SK-N-SH (cell line): Measurements from ENCODE around the gene MTURN. TPM values are rescaled to one million over a fixed set of nuclear protein-coding genes. Genes with fewer than 3 reads are reported as not detected.

ENCODE experiments used
- CTCF ChIA-PET: fragments of 300-600, 350-600 bp; formaldehyde crosslinking; extraction: SDS; loops from one replicate; lab custom pipeline; 2021; lab: Yijun Ruan, JAX
- POLR2A ChIA-PET: fragments of 350-600 bp; sonication (Branson Sonifier 250); formaldehyde crosslinking; extraction: SDS; loops from one replicate; lab custom pipeline; 2020; ENCODE audit warnings: antibody characterized with exemption, inconsistent platforms; lab: Yijun Ruan, JAX
- DNase-seq: peaks from one replicate; pipeline ENCODE4 v3.0.0; 2012
- H2AFZ ChIP-seq: fragments of 200-600 bp; sonication (generic); 2 replicates; pipeline ENCODE4 v1.8.1; 2016; ENCODE audit warnings: antibody characterized with exemption, mild to moderate bottlenecking, low read depth
- H3F3A ChIP-seq: fragments of 200-600 bp; sonication (generic); replicated peaks from 2 replicates; pipeline ENCODE3; 2016; ENCODE audit warnings: antibody characterized with exemption, mild to moderate bottlenecking; ENCODE audit not compliant: insufficient read depth
- H3K27ac ChIP-seq, 2 experiments: fragments of 200-500 bp in 1 of 2; fragments of 200-600 bp in 1 of 2; sonication (Bioruptor generic) in 1 of 2; sonication (generic), shearing (Covaris generic) in 1 of 2; 2 replicates each; pipeline versions ENCODE4 v1.5.1 to v1.6.1; 2014 to 2016; ENCODE audit warnings: low read depth in 2 of 2, inconsistent platforms in 1 of 2, low read length in 1 of 2, mild to moderate bottlenecking in 1 of 2, mixed read lengths in 1 of 2
- H3K27me3 ChIP-seq: fragments of 200-600 bp; sonication (generic), shearing (Covaris generic); 2 replicates; pipeline ENCODE4 v1.6.1; 2016; ENCODE audit warnings: mixed run types; ENCODE audit not compliant: insufficient read depth
- H3K36me3 ChIP-seq, 2 experiments: fragments of 200-500 bp in 1 of 2; fragments of 200-600 bp in 1 of 2; sonication (Bioruptor generic) in 1 of 2; sonication (generic) in 1 of 2; replicated peaks in 1 of 2; 2 replicates each; pipeline versions ENCODE3 to v1.5.1; 2014 to 2016; ENCODE audit warnings: low read length in 1 of 2, mild to moderate bottlenecking in 1 of 2; ENCODE audit not compliant: insufficient read depth in 2 of 2, control insufficient read depth in 1 of 2
- H3K4me1 ChIP-seq, 2 experiments: fragments of 200-500 bp in 1 of 2; fragments of 200-600 bp in 1 of 2; sonication (Bioruptor generic) in 1 of 2; sonication (generic), shearing (Covaris generic) in 1 of 2; 2 replicates each; pipeline versions ENCODE4 v1.5.1 to v1.6.1; 2014 to 2016; ENCODE audit warnings: low read depth in 1 of 2, low read length in 1 of 2, mixed run types in 1 of 2; ENCODE audit not compliant: insufficient read depth in 2 of 2, control insufficient read depth in 1 of 2
- H3K4me2 ChIP-seq: fragments of 200-600 bp; sonication (generic), shearing (Covaris generic); 2 replicates; pipeline ENCODE4 v1.6.1; 2017; ENCODE audit warnings: mixed run types
- H3K4me3 ChIP-seq, 2 experiments: fragments of 200-500 bp in 1 of 2; fragments of 200-600 bp in 1 of 2; sonication (Bioruptor generic) in 1 of 2; sonication (generic), shearing (Covaris generic) in 1 of 2; 2 replicates each; pipeline versions ENCODE4 v1.5.1 to v1.8.1; 2014 to 2016; ENCODE audit warnings: low read depth in 2 of 2, inconsistent platforms in 1 of 2, low read length in 1 of 2, mild to moderate bottlenecking in 1 of 2, mixed read lengths in 1 of 2, moderate library complexity in 1 of 2
- H3K79me2 ChIP-seq: fragments of 200-600 bp; sonication (generic); 2 replicates; pipeline ENCODE4 v1.8.1; 2017; ENCODE audit warnings: mild to moderate bottlenecking; ENCODE audit not compliant: insufficient read depth
- H3K9ac ChIP-seq: fragments of 200-600 bp; sonication (generic); 2 replicates; pipeline ENCODE4 v1.6.1; 2017; ENCODE audit warnings: mixed run types
- H3K9me2 ChIP-seq: fragments of 200-600 bp; sonication (generic); 2 replicates; pipeline ENCODE4 v1.6.1; 2017; ENCODE audit warnings: mixed run types
- H3K9me3 ChIP-seq: fragments of 200-600 bp; sonication (generic); 2 replicates; pipeline ENCODE4 v1.6.1; 2017; ENCODE audit warnings: mixed run types, mild to moderate bottlenecking, moderate library complexity
- H4K20me1 ChIP-seq: fragments of 200-600 bp; sonication (generic); 2 replicates; pipeline ENCODE4 v1.6.1; 2017; ENCODE audit warnings: mild to moderate bottlenecking, mixed run types; ENCODE audit not compliant: insufficient read depth
- CHD2 ChIP-seq: fragments of 150-350 bp; IDR thresholded peaks from 2 replicates; pipeline ENCODE4 v1.6.1; 2018; ENCODE audit warnings: low read length; ENCODE audit not compliant: partially characterized antibody
- CTCF ChIP-seq: fragments of 200-600 bp; sonication (generic); IDR thresholded peaks from 2 replicates; pipeline ENCODE4 v1.6.1; 2017; ENCODE audit warnings: antibody characterized with exemption, mild to moderate bottlenecking, moderate library complexity
- ELF1 ChIP-seq: IDR thresholded peaks from 2 replicates; pipeline ENCODE4 v1.4.0; 2012
- EP300 ChIP-seq, 2 experiments: IDR thresholded peaks; 2 replicates each; pipeline versions ENCODE4 v1.4.0 to v1.6.1; 2012; ENCODE audit warnings: borderline replicate concordance in 1 of 2, low read depth in 1 of 2, low read length in 1 of 2
- FOSL2 ChIP-seq: IDR thresholded peaks from 2 replicates; pipeline ENCODE4 v1.4.0; 2012; ENCODE audit warnings: low read depth, mild to moderate bottlenecking, moderate library complexity, borderline replicate concordance
- FOXJ3 ChIP-seq: sonication (generic); formaldehyde crosslinking; IDR thresholded peaks from 2 replicates; pipeline ENCODE4 v1.5.1; 2020; ENCODE audit warnings: mild to moderate bottlenecking, missing genetic modification reagents
- FOXM1 ChIP-seq: IDR thresholded peaks from 2 replicates; pipeline ENCODE4 v1.4.0; 2012; ENCODE audit warnings: low read depth, mild to moderate bottlenecking
- GABPA ChIP-seq: IDR thresholded peaks from 2 replicates; pipeline ENCODE4 v1.4.0; 2012; ENCODE audit warnings: low read depth, mild to moderate bottlenecking
- GATA2 ChIP-seq: sonication (generic); formaldehyde crosslinking; IDR thresholded peaks from 2 replicates; pipeline ENCODE4 v1.5.0; 2020; ENCODE audit warnings: mild to moderate bottlenecking, missing genetic modification reagents
- JUND ChIP-seq: IDR thresholded peaks from 2 replicates; pipeline ENCODE4 v1.4.0; 2012
- MEF2A ChIP-seq: IDR thresholded peaks from 2 replicates; pipeline ENCODE4 v1.4.0; 2012; ENCODE audit warnings: low read depth, borderline replicate concordance
- NFIC ChIP-seq: IDR thresholded peaks from 2 replicates; pipeline ENCODE4 v1.4.0; 2012; ENCODE audit warnings: borderline replicate concordance
- RAD21 ChIP-seq: IDR thresholded peaks from 2 replicates; pipeline ENCODE4 v1.6.1; 2012; ENCODE audit warnings: mild to moderate bottlenecking, low read length
- RFX5 ChIP-seq: IDR thresholded peaks from 2 replicates; pipeline ENCODE4 v1.6.1; 2012; ENCODE audit warnings: mild to moderate bottlenecking, improper control_type of control experiment, low read length
- RXRA ChIP-seq: IDR thresholded peaks from 2 replicates; pipeline ENCODE4 v1.4.0; 2012; ENCODE audit warnings: low read depth, mild to moderate bottlenecking, borderline replicate concordance
- SIN3A ChIP-seq: IDR thresholded peaks from 2 replicates; pipeline ENCODE4 v1.6.1; 2012; ENCODE audit warnings: low read depth, mild to moderate bottlenecking, low read length, moderate library complexity, borderline replicate concordance
- TAF1 ChIP-seq: IDR thresholded peaks from 2 replicates; pipeline ENCODE4 v1.6.1; 2012; ENCODE audit warnings: low read depth, mild to moderate bottlenecking, low read length, moderate library complexity, borderline replicate concordance
- TCF12 ChIP-seq: IDR thresholded peaks from 2 replicates; pipeline ENCODE4 v1.4.0; 2012
- YY1 ChIP-seq: IDR thresholded peaks from 2 replicates; pipeline ENCODE4 v1.4.0; 2012; ENCODE audit warnings: low read depth, mild to moderate bottlenecking
- WGBS: methylation state at CpG from one replicate; pipeline ENCODE4 v1.1.6; 2017; ENCODE audit warnings: low lambda C conversion rate; 5-methylcytosine and 5-hydroxymethylcytosine counted together
- polyA plus RNA-seq, 3 experiments: library from polyadenylated mRNA; depleted of rRNA; stranded (reverse); fragments of >200 nt; gene quantifications; 2 replicates each; pipeline ENCODE4 v1.2.3, GENCODE V29; 2012
- TF ChIP-seq, protein P1 (sequence below): IDR thresholded peaks from 2 replicates; pipeline ENCODE4 v1.4.0; 2012; ENCODE audit warnings: low read depth
- TF ChIP-seq, protein P2 (sequence below): IDR thresholded peaks from 2 replicates; pipeline ENCODE4; 2012
- TF ChIP-seq, protein P3 (sequence below): IDR thresholded peaks from 2 replicates; pipeline ENCODE4 v1.4.0; 2012; ENCODE audit warnings: low read depth, borderline replicate concordance

MTURN gene
- polyA plus RNA-seq, 1 of the 3 experiments (the other 2 are of a cell fraction) = 9.0 TPM

- CTCF ChIA-PET = interaction anchor here (0.9 to 1.6 kb wide), 2 partner anchors 13 to 99 kb away, joined by 3 to 5 read pairs; no protein-coding TSS in a partner anchor
- H3K36me3 ChIP-seq = no peaks in the 10 kb centered on the region
Measured at GRCh38 chr7:30177186-30177585, 42.4 kb downstream of the MTURN start.

GRCh38 chr7:30177965-30178364 lies 43.2 kb downstream of the MTURN start:
- no peak overlapping the region for H3K9ac ChIP-seq
- H4K20me1 ChIP-seq = no peaks in the 10 kb centered on the region
- H3K9me3 ChIP-seq = no peaks in the 10 kb centered on the region
- H3K4me2 ChIP-seq = no peak overlapping the region
- H2AFZ ChIP-seq = no peak overlapping the region
- CTCF ChIA-PET = interaction anchor here (1.5 to 1.6 kb wide), 2 partner anchors 14 to 16 kb away, joined by 3 to 5 read pairs; no protein-coding TSS in a partner anchor
- no peaks in the 10 kb centered on the region for H3K27me3 ChIP-seq
- no peak for DNase-seq
- 38% methylated on average over 3 of the region's 3 CpGs for WGBS
- no peaks in the 10 kb centered on the region for H3K79me2 ChIP-seq
- H3K4me1 ChIP-seq = peaks cover 6 to 16% of the 10 kb centered on the region in 2 experiments; a peak in 3 of 4 replicates
- no peaks in the 10 kb centered on the region for H3K36me3 ChIP-seq
- POLR2A ChIA-PET = no interaction called here
- no peak overlapping the region for H3K27ac ChIP-seq
- H3K9me2 ChIP-seq = no peaks in the 10 kb centered on the region
- no peaks in the 10 kb centered on the region for H3F3A ChIP-seq
- H3K4me3 ChIP-seq = no peak overlapping the region
- no peak for TF ChIP-seq FOXJ3 (CRISPR knock-in tag)
- no peak for TF ChIP-seq RXRA
- no peak for TF ChIP-seq FOXM1
- TF ChIP-seq JUND = no peak
- TF ChIP-seq YY1 = no peak
- TF ChIP-seq TCF12 = no peak
- TF ChIP-seq, protein P1, sequence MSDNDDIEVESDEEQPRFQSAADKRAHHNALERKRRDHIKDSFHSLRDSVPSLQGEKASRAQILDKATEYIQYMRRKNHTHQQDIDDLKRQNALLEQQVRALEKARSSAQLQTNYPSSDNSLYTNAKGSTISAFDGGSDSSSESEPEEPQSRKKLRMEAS = no peak
- TF ChIP-seq SIN3A = no peak
- no peak for TF ChIP-seq CHD2
- TF ChIP-seq FOSL2 = no peak
- no peak for TF ChIP-seq GABPA
- TF ChIP-seq ELF1 = no peak
- TF ChIP-seq, protein P2, sequence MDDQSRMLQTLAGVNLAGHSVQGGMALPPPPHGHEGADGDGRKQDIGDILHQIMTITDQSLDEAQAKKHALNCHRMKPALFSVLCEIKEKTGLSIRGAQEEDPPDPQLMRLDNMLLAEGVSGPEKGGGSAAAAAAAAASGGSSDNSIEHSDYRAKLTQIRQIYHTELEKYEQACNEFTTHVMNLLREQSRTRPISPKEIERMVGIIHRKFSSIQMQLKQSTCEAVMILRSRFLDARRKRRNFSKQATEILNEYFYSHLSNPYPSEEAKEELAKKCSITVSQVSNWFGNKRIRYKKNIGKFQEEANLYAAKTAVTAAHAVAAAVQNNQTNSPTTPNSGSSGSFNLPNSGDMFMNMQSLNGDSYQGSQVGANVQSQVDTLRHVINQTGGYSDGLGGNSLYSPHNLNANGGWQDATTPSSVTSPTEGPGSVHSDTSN = no peak

More at GRCh38 chr7:30177186-30177585, 42.4 kb downstream of the MTURN start:
- POLR2A ChIA-PET = no interaction called here
- no peak overlapping the region for H3K4me3 ChIP-seq
- TF ChIP-seq RAD21 (no peak), GABPA (no peak), EP300 (IDR thresholded peaks at IDR 0.05; ENCODE audit: borderline replicate concordance in 1 of 2, low read depth in 1 of 2, low read length in 1 of 2) (no peak), RFX5 (no peak), JUND (no peak), MEF2A (no peak), GATA2 (no peak), SIN3A (no peak), TAF1 (no peak), NFIC (no peak), CTCF (no peak), RXRA (no peak), ELF1 (no peak)
- TF ChIP-seq, protein P3, sequence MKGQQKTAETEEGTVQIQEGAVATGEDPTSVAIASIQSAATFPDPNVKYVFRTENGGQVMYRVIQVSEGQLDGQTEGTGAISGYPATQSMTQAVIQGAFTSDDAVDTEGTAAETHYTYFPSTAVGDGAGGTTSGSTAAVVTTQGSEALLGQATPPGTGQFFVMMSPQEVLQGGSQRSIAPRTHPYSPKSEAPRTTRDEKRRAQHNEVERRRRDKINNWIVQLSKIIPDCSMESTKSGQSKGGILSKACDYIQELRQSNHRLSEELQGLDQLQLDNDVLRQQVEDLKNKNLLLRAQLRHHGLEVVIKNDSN = no peak
- no peak overlapping the region for H2AFZ ChIP-seq
- no peaks in the 10 kb centered on the region for H3K79me2 ChIP-seq
- peaks cover 14 to 23% of the 10 kb centered on the region in 2 experiments; a peak in 3 of 4 replicates for H3K4me1 ChIP-seq
- no peak overlapping the region for H3K9ac ChIP-seq
- no peaks in the 10 kb centered on the region for H3K9me3 ChIP-seq
- DNase-seq = no peak
- H3K27me3 ChIP-seq = no peaks in the 10 kb centered on the region
- H3F3A ChIP-seq = no peaks in the 10 kb centered on the region
- no peaks in the 10 kb centered on the region for H3K9me2 ChIP-seq
- no peak overlapping the region for H3K4me2 ChIP-seq
- H3K27ac ChIP-seq = no peak overlapping the region
- no peaks in the 10 kb centered on the region for H4K20me1 ChIP-seq
- 76% methylated on average over 5 of the region's 5 CpGs for WGBS
